Mesenchymal stem cell (in vitro differentiated cells and primary cell): ENCODE measurements around the gene TCHP.

Source experiments
- DNase-seq: peaks from one replicate; pipeline ENCODE4 v3.0.0-alpha.2; 2013
- H2AFZ ChIP-seq: one replicate; pipeline ENCODE4 v1.6.1; 2013; ENCODE audit warnings: low read depth, mild to moderate bottlenecking, control low read depth, inconsistent platforms, low read length, moderate library complexity
- H2AK5ac ChIP-seq: 2 replicates; pipeline ENCODE4 v1.6.1; 2013; ENCODE audit warnings: low read length, moderate library complexity, mild to moderate bottlenecking, inconsistent platforms; ENCODE audit not compliant: severe bottlenecking
- H2BK120ac ChIP-seq: one replicate; pipeline ENCODE4 v1.6.1; 2013; ENCODE audit warnings: low read depth, mild to moderate bottlenecking, inconsistent platforms, low read length, moderate library complexity
- H2BK12ac ChIP-seq, 2 experiments: one replicate each; pipeline ENCODE4 v1.6.1; 2013; ENCODE audit warnings: inconsistent platforms in 2 of 2, low read length in 2 of 2, mild to moderate bottlenecking in 2 of 2, moderate library complexity in 2 of 2, control low read depth in 1 of 2
- H2BK15ac ChIP-seq: one replicate; pipeline ENCODE4 v1.6.1; 2013; ENCODE audit warnings: mild to moderate bottlenecking, low read depth, inconsistent platforms; ENCODE audit not compliant: poor library complexity, severe bottlenecking
- H2BK5ac ChIP-seq: 2 replicates; pipeline ENCODE4 v1.6.1; 2013; ENCODE audit warnings: low read depth, mild to moderate bottlenecking, low read length, control low read depth, inconsistent platforms; ENCODE audit not compliant: poor library complexity, severe bottlenecking
- H3K14ac ChIP-seq, 2 experiments: one replicate each; pipeline ENCODE4 v1.6.1; 2013; ENCODE audit warnings: inconsistent platforms in 2 of 2, low read length in 2 of 2, control low read depth in 1 of 2, mild to moderate bottlenecking in 1 of 2, moderate library complexity in 1 of 2
- H3K18ac ChIP-seq, 2 experiments: one replicate each; pipeline ENCODE4 v1.6.1; 2013; ENCODE audit warnings: inconsistent platforms in 2 of 2, low read length in 2 of 2, control low read depth in 1 of 2, low read depth in 1 of 2, mild to moderate bottlenecking in 1 of 2
- H3K23ac ChIP-seq, 2 experiments: one replicate each; pipeline ENCODE4 v1.6.1; 2013; ENCODE audit warnings: inconsistent platforms in 2 of 2, low read length in 2 of 2, mild to moderate bottlenecking in 2 of 2, moderate library complexity in 2 of 2, control low read depth in 1 of 2
- H3K27ac ChIP-seq: 2 replicates; pipeline ENCODE4 v1.5.1; 2013; ENCODE audit warnings: mild to moderate bottlenecking, moderate library complexity, low read length, control low read depth, inconsistent platforms; ENCODE audit not compliant: poor library complexity, severe bottlenecking
- H3K27me3 ChIP-seq, 2 experiments: 2 replicates each; pipeline versions ENCODE4 v1.6.1 to v1.7.0; 2013; ENCODE audit warnings: low read length in 2 of 2, mild to moderate bottlenecking in 2 of 2, moderate library complexity in 2 of 2, control low read depth in 1 of 2, inconsistent platforms in 1 of 2; ENCODE audit not compliant: control insufficient read depth in 1 of 2, insufficient read depth in 1 of 2
- H3K36me3 ChIP-seq, 2 experiments: 2 replicates each; pipeline versions ENCODE4 v1.6.1 to v1.7.0; 2013; ENCODE audit warnings: low read length in 2 of 2, control low read depth in 1 of 2, inconsistent platforms in 1 of 2, low read depth in 1 of 2, mild to moderate bottlenecking in 1 of 2; ENCODE audit not compliant: insufficient read depth in 2 of 2, control insufficient read depth in 1 of 2
- H3K4ac ChIP-seq, 2 experiments: one replicate each; pipeline ENCODE4 v1.6.1; 2013; ENCODE audit warnings: inconsistent platforms in 2 of 2, low read length in 2 of 2, mild to moderate bottlenecking in 2 of 2, moderate library complexity in 2 of 2, control low read depth in 1 of 2, low read depth in 1 of 2
- H3K4me1 ChIP-seq: 2 replicates; pipeline ENCODE4 v1.6.1; 2013; ENCODE audit warnings: low read depth, low read length, control low read depth; ENCODE audit not compliant: control insufficient read depth, insufficient read depth
- H3K4me2 ChIP-seq: 2 replicates; pipeline ENCODE4 v1.6.1; 2013; ENCODE audit warnings: low read length, mild to moderate bottlenecking, inconsistent platforms; ENCODE audit not compliant: poor library complexity, severe bottlenecking
- H3K4me3 ChIP-seq, 2 experiments: 2 replicates each; pipeline versions ENCODE4 v1.5.1 to v1.7.0; 2013; ENCODE audit warnings: low read length in 2 of 2, mild to moderate bottlenecking in 2 of 2, control low read depth in 1 of 2, low read depth in 1 of 2; ENCODE audit not compliant: insufficient read depth in 1 of 2
- H3K79me1 ChIP-seq: replicated peaks from 2 replicates; pipeline ENCODE4 v1.6.1; 2013; ENCODE audit warnings: mild to moderate bottlenecking, control low read depth, low read length, inconsistent platforms; ENCODE audit not compliant: poor library complexity, severe bottlenecking
- H3K9ac ChIP-seq: 2 replicates; pipeline ENCODE4 v1.7.0; 2013; ENCODE audit warnings: mild to moderate bottlenecking, low read length, moderate library complexity
- H3K9me3 ChIP-seq: 2 replicates; pipeline ENCODE4 v1.7.0; 2013; ENCODE audit warnings: mild to moderate bottlenecking, low read length; ENCODE audit not compliant: control insufficient read depth
- H4K8ac ChIP-seq: one replicate; pipeline ENCODE4 v1.6.1; 2013; ENCODE audit warnings: inconsistent platforms, mild to moderate bottlenecking, low read length, moderate library complexity
- H4K91ac ChIP-seq: one replicate; pipeline ENCODE4 v1.6.1; 2013; ENCODE audit warnings: mild to moderate bottlenecking, low read length, inconsistent platforms
- WGBS: methylation state at CpG from one replicate; pipeline ENCODE4 v1.1.7; 2013; ENCODE audit warnings: mixed read lengths; 5-methylcytosine and 5-hydroxymethylcytosine counted together

The TCHP gene

DNA sequence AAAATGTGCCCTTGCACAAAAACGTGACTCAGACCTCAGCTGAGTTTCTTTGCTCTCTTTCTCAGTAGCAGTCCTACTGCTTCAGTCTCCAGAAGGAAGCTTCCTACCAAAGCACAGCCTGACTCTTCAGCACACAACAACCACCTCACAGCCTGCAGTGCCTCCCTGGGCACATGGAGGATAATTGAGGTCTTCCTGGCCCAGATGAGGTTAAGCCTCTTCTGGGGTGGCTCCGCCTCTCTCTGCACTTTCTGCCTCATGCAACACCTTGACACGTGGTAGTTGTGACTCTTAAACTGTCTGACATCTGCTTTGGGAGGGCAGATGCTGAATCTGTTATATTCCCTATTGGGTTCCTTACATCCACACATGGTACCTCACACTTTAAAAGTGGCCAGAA lies 62.3 kb downstream of the TCHP start:
- Histone ChIP-seq H4K91ac (no peak overlapping the region), H3K27ac (no peak overlapping the region), H2BK15ac (no peak overlapping the region), H3K4me2 (no peak overlapping the region), H3K23ac (no peak overlapping the region), H3K9ac (peak overlapping the region; percentile 12), H2BK120ac (no peak overlapping the region), H3K36me3 (peaks cover 28 to 67% of the 10 kb centered on the region in 2 experiments), H3K14ac (no peak overlapping the region), H3K27me3 (no peaks in the 10 kb centered on the region), H4K8ac (no peak overlapping the region), H3K79me1 (peaks cover 13% of the 10 kb centered on the region), H3K18ac (no peak overlapping the region), H3K4me3 (no peak overlapping the region), H3K4ac (no peak overlapping the region), H3K4me1 (peaks cover 4% of the 10 kb centered on the region), H2BK5ac (no peak overlapping the region), H3K9me3 (no peaks in the 10 kb centered on the region), H2AK5ac (no peak overlapping the region), H2AFZ (no peak overlapping the region), H2BK12ac (no peak overlapping the region)
- 87% methylated on average over 3 of the region's 3 CpGs for WGBS
- no peak for DNase-seq

DNA sequence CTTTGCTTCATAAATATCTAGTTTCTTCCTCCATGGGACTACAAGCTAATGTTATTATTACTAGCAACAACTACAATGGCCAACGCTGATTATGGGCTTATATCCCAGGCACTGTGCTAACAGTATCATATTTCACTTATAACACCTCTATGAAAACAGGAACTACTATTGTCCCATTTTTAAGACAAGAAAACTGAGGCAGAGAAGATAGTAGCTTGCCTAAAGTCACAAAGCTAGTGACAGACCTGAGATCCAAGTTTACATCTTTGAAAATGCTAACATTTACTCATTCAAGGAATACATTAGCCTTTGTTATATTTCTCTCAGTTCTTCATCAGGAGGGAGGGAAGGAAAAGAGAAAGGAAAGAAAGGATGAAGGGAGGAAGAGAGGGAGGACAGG lies 63.3 kb downstream of the TCHP start:
- Histone ChIP-seq H3K4ac (no peak overlapping the region), H2BK5ac (no peak overlapping the region), H3K4me2 (no peak overlapping the region), H2BK12ac (no peak overlapping the region), H2AK5ac (no peak overlapping the region), H4K8ac (no peak overlapping the region), H2BK120ac (no peak overlapping the region), H3K9ac (no peak overlapping the region), H3K4me1 (peaks cover 5% of the 10 kb centered on the region), H3K23ac (no peak overlapping the region), H3K27me3 (no peaks in the 10 kb centered on the region), H3K36me3 (peaks cover 32 to 74% of the 10 kb centered on the region in 2 experiments), H4K91ac (no peak overlapping the region), H3K4me3 (no peak overlapping the region), H3K18ac (no peak overlapping the region), H3K27ac (no peak overlapping the region), H2BK15ac (no peak overlapping the region), H3K9me3 (no peaks in the 10 kb centered on the region), H2AFZ (no peak overlapping the region), H3K14ac (no peak overlapping the region), H3K79me1 (peaks cover 13% of the 10 kb centered on the region)
- WGBS, result 100% methylated on average over 1 of the region's 1 CpG
- no peak for DNase-seq

DNA sequence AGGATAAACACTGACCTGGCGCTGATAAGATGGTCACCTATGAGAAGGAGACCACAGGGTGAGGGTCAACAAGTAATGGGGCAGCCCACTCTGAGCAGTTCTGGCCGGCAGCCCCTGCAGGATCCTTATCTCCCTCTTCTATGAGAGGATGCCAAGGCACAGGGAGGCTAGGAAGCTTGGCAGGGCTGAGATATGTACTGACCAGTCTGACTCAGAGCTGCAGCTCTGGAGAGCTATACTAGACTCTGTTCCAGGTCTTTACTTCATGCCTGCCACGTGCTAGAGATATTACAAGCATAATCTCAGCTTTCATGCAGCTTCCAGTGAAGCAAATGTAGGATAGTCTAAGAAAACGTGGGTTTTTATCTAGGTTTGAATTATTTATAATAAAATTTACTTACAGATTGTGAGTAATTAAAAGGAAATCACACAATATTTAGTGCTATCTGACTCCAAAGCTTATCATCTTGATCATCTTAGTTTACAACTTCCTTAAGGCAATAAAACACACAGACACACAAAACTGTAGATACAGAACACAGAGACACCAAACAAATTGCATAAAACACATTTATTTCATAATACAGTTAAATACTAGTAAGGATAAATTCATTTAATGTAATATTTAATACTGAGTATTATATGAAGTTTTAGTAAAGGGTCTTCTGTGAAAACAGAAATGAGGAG lies 63.8 kb downstream of the TCHP start:
- Histone ChIP-seq H3K27me3 (no peaks in the 10 kb centered on the region), H2BK15ac (no peak overlapping the region), H4K91ac (no peak overlapping the region), H3K4me2 (no peak overlapping the region), H3K14ac (no peak overlapping the region), H3K4me1 (peaks cover 6% of the 10 kb centered on the region), H4K8ac (no peak overlapping the region), H3K23ac (no peak overlapping the region), H3K79me1 (peaks cover 15% of the 10 kb centered on the region), H2BK5ac (no peak overlapping the region), H2AFZ (no peak overlapping the region), H3K9me3 (no peaks in the 10 kb centered on the region), H2BK120ac (no peak overlapping the region), H3K18ac (no peak overlapping the region), H3K27ac (no peak overlapping the region), H3K4me3 (no peak overlapping the region), H2BK12ac (no peak overlapping the region), H3K36me3 (peaks cover 36 to 69% of the 10 kb centered on the region in 2 experiments), H3K9ac (peak overlapping the region; percentile 53), H2AK5ac (no peak overlapping the region), H3K4ac (no peak overlapping the region)
- DNase-seq, result peak; percentile 55
- WGBS, result 75% methylated on average over 2 of the region's 4 CpGs

DNA sequence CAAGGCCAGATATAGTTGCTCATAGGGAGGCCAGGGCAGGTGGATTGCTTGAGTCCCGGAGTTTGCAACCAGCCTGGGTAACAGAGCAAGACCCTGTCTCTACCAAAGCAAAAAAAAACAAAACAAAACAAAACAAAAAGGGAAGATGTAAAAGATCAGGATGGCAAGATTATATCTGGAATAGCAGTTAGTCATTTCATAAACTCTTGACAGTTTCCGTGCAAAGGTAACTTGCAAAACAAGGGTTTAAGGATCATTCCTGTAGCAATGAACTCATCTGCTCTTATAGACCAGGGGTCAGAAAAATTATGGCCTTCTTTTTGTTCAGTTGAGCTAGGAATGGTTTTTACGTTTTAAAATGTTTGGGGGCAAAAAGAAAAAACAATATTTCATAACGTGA lies 66.5 kb downstream of the TCHP start:
- peaks cover 11% of the 10 kb centered on the region for H3K79me1 ChIP-seq
- 88% methylated on average over 2 of the region's 4 CpGs for WGBS

More for the DNA sequence above, 66.5 kb downstream of the TCHP start:
- Histone ChIP-seq H3K36me3 (peaks cover 49 to 69% of the 10 kb centered on the region in 2 experiments), H2AFZ (no peak overlapping the region), H3K23ac (no peak overlapping the region), H2BK15ac (no peak overlapping the region), H3K4me3 (no peak overlapping the region), H3K14ac (no peak overlapping the region), H3K18ac (no peak overlapping the region), H3K9ac (no peak overlapping the region), H3K27me3 (no peaks in the 10 kb centered on the region), H3K9me3 (no peaks in the 10 kb centered on the region), H3K27ac (no peak overlapping the region), H2BK120ac (no peak overlapping the region), H3K4me1 (peaks cover 5% of the 10 kb centered on the region), H2BK5ac (no peak overlapping the region), H2AK5ac (no peak overlapping the region), H3K4ac (no peak overlapping the region), H2BK12ac (no peak overlapping the region), H4K8ac (no peak overlapping the region), H4K91ac (no peak overlapping the region), H3K4me2 (no peak overlapping the region)
- DNase-seq, result no peak
